ENCODE measurements around the gene ANKRD49.

DNA sequence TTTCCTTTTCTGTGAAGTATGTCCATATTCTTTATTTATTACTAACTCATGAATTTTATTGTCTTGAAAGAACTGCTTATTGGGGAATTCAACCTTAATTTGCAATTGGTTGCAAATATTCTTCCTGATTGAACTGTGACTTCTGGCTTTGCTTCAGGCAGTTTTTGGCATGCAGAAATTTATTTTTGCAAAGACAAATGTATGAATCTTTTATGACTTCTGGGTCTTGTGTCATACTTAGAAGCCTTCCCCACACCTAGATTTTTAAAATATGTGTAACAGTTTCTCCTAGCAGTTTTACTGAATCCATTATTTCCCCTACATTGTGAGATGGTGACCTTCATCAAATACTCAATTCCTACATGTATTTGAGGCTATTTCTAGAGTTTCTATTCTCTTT, 12.4 kb upstream of the ANKRD49 start:
- TF ChIP-seq, protein P1, sequence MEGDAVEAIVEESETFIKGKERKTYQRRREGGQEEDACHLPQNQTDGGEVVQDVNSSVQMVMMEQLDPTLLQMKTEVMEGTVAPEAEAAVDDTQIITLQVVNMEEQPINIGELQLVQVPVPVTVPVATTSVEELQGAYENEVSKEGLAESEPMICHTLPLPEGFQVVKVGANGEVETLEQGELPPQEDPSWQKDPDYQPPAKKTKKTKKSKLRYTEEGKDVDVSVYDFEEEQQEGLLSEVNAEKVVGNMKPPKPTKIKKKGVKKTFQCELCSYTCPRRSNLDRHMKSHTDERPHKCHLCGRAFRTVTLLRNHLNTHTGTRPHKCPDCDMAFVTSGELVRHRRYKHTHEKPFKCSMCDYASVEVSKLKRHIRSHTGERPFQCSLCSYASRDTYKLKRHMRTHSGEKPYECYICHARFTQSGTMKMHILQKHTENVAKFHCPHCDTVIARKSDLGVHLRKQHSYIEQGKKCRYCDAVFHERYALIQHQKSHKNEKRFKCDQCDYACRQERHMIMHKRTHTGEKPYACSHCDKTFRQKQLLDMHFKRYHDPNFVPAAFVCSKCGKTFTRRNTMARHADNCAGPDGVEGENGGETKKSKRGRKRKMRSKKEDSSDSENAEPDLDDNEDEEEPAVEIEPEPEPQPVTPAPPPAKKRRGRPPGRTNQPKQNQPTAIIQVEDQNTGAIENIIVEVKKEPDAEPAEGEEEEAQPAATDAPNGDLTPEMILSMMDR (IDR thresholded peaks at IDR 0.05) = no peak
- TF ChIP-seq POLR2A (IDR thresholded peaks at IDR 0.05) = no peak
